GM23338 (cell line): Measurements from ENCODE around the gene FAM219A. TPM values are rescaled to one million over a fixed set of nuclear protein-coding genes. Genes with fewer than 3 reads are reported as not detected.
A peak's percentile ranks its signal among the peaks of the same experiment; 100 is the strongest.

Experiments used
- ATAC-seq: fragments of 200-7000 bp; cut with Tn5 transposase; 3 replicates; pipeline ENCODE4 v1.9.1; 2020
- DNase-seq: peaks from one replicate; pipeline ENCODE4 v3.0.0-alpha.2; 2015; ENCODE audit warnings: low spot score
- H2AFZ ChIP-seq: fragments of 200-600 bp; sonication (generic); 2 replicates; pipeline ENCODE4 v1.8.0; 2016; ENCODE audit warnings: antibody characterized with exemption, mild to moderate bottlenecking, moderate library complexity
- H3F3A ChIP-seq: fragments of 200-600 bp; sonication (generic); replicated peaks from 2 replicates; pipeline ENCODE4 v1.8.0; 2017; ENCODE audit warnings: antibody characterized with exemption, mixed run types, low read depth
- H3K27ac ChIP-seq: fragments of 200-600 bp; sonication (generic); 2 replicates; pipeline ENCODE4 v1.6.1; 2016; ENCODE audit warnings: low read depth
- H3K27me3 ChIP-seq: fragments of 200-600 bp; sonication (generic); 2 replicates; pipeline ENCODE4 v1.8.0; 2016; ENCODE audit warnings: mild to moderate bottlenecking, mixed run types, moderate library complexity; ENCODE audit not compliant: insufficient read depth
- H3K36me3 ChIP-seq: fragments of 200-600 bp; sonication (generic); 2 replicates; pipeline ENCODE4 v1.8.0; 2016; ENCODE audit warnings: mild to moderate bottlenecking; ENCODE audit not compliant: insufficient read depth
- H3K4me1 ChIP-seq: fragments of 200-600 bp; sonication (generic); 2 replicates; pipeline ENCODE4 v1.8.0; 2016; ENCODE audit warnings: mild to moderate bottlenecking, moderate library complexity; ENCODE audit not compliant: insufficient read depth
- H3K4me2 ChIP-seq: fragments of 200-600 bp; sonication (generic); 2 replicates; pipeline ENCODE4 v1.7.1; 2017; ENCODE audit warnings: mixed run types
- H3K4me3 ChIP-seq: fragments of 200-600 bp; sonication (generic); 2 replicates; pipeline ENCODE4 v1.6.1; 2016; ENCODE audit warnings: mixed run types
- H3K79me2 ChIP-seq: fragments of 200-600 bp; sonication (generic); replicated peaks from 2 replicates; pipeline ENCODE4 v1.8.0; 2017; ENCODE audit warnings: mild to moderate bottlenecking; ENCODE audit not compliant: insufficient read depth
- H3K9me2 ChIP-seq: fragments of 200-600 bp; sonication (generic); 2 replicates; pipeline ENCODE4 v1.8.0; 2017; ENCODE audit not compliant: insufficient read depth
- H4K20me1 ChIP-seq: fragments of 200-600 bp; sonication (generic); replicated peaks from 2 replicates; pipeline ENCODE4 v1.8.0; 2017; ENCODE audit warnings: mild to moderate bottlenecking; ENCODE audit not compliant: insufficient read depth
- H3K27ac Mint-ChIP-seq: 2 replicates; pipeline ENCODE4 v1.8.0; 2020; ENCODE audit warnings: inconsistent platforms, mild to moderate bottlenecking, moderate library complexity, mixed read lengths
- H3K27me3 Mint-ChIP-seq: 3 replicates; pipeline ENCODE4 v1.8.0; 2022; ENCODE audit warnings: low read depth, mild to moderate bottlenecking, moderate library complexity, mixed read lengths, inconsistent platforms; ENCODE audit not compliant: insufficient read depth, poor library complexity
- H3K36me3 Mint-ChIP-seq: 3 replicates; pipeline ENCODE4 v1.8.0; 2021; ENCODE audit warnings: low read depth, mild to moderate bottlenecking, inconsistent platforms, moderate library complexity, mixed read lengths
- H3K4me1 Mint-ChIP-seq: 3 replicates; pipeline ENCODE4 v1.8.0; 2020; ENCODE audit warnings: mild to moderate bottlenecking, inconsistent platforms, mixed read lengths
- H3K4me3 Mint-ChIP-seq: 3 replicates; pipeline ENCODE4 v1.8.0; 2021; ENCODE audit warnings: moderate library complexity, mild to moderate bottlenecking, inconsistent platforms, mixed read lengths
- H3K9me3 Mint-ChIP-seq: 3 replicates; pipeline ENCODE4 v1.8.0; 2020; ENCODE audit warnings: moderate library complexity, mild to moderate bottlenecking, inconsistent platforms, mixed read lengths
- CREB1 ChIP-seq: fragments of 250-450 bp; sonication (Bioruptor Pico); IDR thresholded peaks from 2 replicates; pipeline ENCODE4 v1.5.0; 2020; ENCODE audit warnings: low read depth, mild to moderate bottlenecking, moderate library complexity
- EZH2 ChIP-seq: fragments of 200-600 bp; sonication (generic); IDR thresholded peaks from one replicate; pipeline ENCODE4 v1.8.0; 2017; ENCODE audit warnings: antibody characterized with exemption, mild to moderate bottlenecking, low read depth; ENCODE audit not compliant: unreplicated experiment
- EZH2phosphoT487 ChIP-seq: fragments of 200-600 bp; sonication (generic); IDR thresholded peaks from one replicate; pipeline ENCODE4 v1.8.1; 2018; ENCODE audit warnings: antibody characterized with exemption; ENCODE audit not compliant: unreplicated experiment
- NANOG ChIP-seq: IDR thresholded peaks from 2 replicates; pipeline ENCODE4 v1.6.1; 2016; ENCODE audit warnings: antibody characterized with exemption, borderline replicate concordance
- STAT1 ChIP-seq: IDR thresholded peaks from one replicate; pipeline ENCODE4 v1.6.1; 2016; ENCODE audit warnings: antibody characterized with exemption; ENCODE audit not compliant: unreplicated experiment
- ZNF114 ChIP-seq: fragments of 250-450 bp; sonication (Bioruptor Pico); IDR thresholded peaks from 2 replicates; pipeline ENCODE4 v1.5.0; 2020; ENCODE audit warnings: mild to moderate bottlenecking, moderate library complexity
- polyA plus RNA-seq: library from polyadenylated mRNA; unstranded; fragments of >200 nt; fragmentation: Nextera tagmentation; extraction: Ambion mirVana; gene quantifications from 2 replicates; pipeline ENCODE4 v1.2.1, GENCODE V29; 2016
- total RNA-seq: library from RNA; depleted of rRNA; stranded (reverse); fragments of >200 nt; shearing (Covaris generic); gene quantifications from 2 replicates; pipeline ENCODE4 v1.2.3, GENCODE V29; 2014
- TF ChIP-seq, protein P1 (sequence below): IDR thresholded peaks from one replicate; pipeline ENCODE4 v1.6.1; 2018; ENCODE audit warnings: antibody characterized with exemption; ENCODE audit not compliant: unreplicated experiment
- TF ChIP-seq, protein P2 (sequence below), 2 experiments: fragments of 200-600 bp in 1 of 2; sonication (generic) in 1 of 2; conservative IDR thresholded peaks; 2 replicates each; pipeline versions ENCODE4 v1.5.1 to v1.6.1; 2016 to 2017; ENCODE audit warnings: antibody characterized with exemption in 2 of 2, low read depth in 2 of 2, mild to moderate bottlenecking in 2 of 2, moderate library complexity in 1 of 2

The FAM219A gene
- total and polyA plus RNA-seq, 2 experiments from 2014 or later: 3.8 to 7.2 TPM

DNA sequence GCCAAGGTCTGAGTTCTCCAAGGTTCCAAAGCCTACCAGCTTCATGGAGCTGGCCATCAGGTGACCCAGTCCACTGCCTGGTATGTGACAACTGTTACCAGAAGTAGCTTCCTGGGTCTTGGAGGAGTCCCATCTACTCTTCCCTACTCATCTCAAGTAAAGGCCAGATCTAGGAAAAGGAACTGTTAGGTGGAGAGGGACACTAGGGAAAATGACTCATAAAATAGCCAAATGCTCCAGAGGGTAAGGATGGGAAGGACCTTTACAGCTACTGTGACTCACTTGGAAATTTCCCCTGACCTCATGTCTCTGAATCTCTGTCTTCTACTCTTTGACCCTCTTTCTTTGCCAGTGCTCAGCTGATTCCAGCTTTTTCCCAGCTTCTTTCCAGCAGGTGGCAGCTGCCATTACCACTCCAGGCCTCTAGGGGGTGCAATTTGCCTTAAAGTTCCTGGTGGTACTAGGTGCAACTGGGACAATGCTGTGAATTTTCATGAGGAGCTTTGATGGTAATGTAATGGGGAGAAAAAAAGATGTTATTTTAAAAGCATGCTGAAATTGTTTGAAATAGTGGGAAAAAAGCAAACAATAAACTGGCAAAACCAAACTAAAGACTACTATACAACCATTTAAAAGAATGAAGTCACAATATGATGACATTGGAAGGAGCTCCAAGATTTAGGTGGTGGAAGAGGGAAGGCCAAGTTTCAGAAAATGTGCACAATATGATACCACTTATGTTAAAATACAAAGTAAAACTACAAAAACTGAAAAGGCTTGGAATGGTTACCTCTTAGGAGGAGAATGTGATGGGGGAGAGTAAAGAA, 54.6 kb downstream of the FAM219A start:
- H2AFZ ChIP-seq: no peak overlapping the region
- no peak for TF ChIP-seq CREB1 (CRISPR knock-in tag)
- no peak for TF ChIP-seq ZNF114 (CRISPR knock-in tag)
- TF ChIP-seq EZH2: no peak
- TF ChIP-seq, protein P1, sequence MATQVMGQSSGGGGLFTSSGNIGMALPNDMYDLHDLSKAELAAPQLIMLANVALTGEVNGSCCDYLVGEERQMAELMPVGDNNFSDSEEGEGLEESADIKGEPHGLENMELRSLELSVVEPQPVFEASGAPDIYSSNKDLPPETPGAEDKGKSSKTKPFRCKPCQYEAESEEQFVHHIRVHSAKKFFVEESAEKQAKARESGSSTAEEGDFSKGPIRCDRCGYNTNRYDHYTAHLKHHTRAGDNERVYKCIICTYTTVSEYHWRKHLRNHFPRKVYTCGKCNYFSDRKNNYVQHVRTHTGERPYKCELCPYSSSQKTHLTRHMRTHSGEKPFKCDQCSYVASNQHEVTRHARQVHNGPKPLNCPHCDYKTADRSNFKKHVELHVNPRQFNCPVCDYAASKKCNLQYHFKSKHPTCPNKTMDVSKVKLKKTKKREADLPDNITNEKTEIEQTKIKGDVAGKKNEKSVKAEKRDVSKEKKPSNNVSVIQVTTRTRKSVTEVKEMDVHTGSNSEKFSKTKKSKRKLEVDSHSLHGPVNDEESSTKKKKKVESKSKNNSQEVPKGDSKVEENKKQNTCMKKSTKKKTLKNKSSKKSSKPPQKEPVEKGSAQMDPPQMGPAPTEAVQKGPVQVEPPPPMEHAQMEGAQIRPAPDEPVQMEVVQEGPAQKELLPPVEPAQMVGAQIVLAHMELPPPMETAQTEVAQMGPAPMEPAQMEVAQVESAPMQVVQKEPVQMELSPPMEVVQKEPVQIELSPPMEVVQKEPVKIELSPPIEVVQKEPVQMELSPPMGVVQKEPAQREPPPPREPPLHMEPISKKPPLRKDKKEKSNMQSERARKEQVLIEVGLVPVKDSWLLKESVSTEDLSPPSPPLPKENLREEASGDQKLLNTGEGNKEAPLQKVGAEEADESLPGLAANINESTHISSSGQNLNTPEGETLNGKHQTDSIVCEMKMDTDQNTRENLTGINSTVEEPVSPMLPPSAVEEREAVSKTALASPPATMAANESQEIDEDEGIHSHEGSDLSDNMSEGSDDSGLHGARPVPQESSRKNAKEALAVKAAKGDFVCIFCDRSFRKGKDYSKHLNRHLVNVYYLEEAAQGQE: peak; percentile 33
- no peak for TF ChIP-seq EZH2phosphoT487
- TF ChIP-seq, protein P2, sequence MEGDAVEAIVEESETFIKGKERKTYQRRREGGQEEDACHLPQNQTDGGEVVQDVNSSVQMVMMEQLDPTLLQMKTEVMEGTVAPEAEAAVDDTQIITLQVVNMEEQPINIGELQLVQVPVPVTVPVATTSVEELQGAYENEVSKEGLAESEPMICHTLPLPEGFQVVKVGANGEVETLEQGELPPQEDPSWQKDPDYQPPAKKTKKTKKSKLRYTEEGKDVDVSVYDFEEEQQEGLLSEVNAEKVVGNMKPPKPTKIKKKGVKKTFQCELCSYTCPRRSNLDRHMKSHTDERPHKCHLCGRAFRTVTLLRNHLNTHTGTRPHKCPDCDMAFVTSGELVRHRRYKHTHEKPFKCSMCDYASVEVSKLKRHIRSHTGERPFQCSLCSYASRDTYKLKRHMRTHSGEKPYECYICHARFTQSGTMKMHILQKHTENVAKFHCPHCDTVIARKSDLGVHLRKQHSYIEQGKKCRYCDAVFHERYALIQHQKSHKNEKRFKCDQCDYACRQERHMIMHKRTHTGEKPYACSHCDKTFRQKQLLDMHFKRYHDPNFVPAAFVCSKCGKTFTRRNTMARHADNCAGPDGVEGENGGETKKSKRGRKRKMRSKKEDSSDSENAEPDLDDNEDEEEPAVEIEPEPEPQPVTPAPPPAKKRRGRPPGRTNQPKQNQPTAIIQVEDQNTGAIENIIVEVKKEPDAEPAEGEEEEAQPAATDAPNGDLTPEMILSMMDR (conservative IDR thresholded peaks at IDR 0.05; ENCODE audit: low read depth in 2 of 2): peak; percentile 91 to 100
- no peaks in the 10 kb centered on the region for H3K9me3 Mint-ChIP-seq
- H3F3A ChIP-seq: no peaks in the 10 kb centered on the region
- H3K4me3 ChIP-seq: no peak overlapping the region
- H4K20me1 ChIP-seq: no peaks in the 10 kb centered on the region; the same call in 1 of the 2 replicates
- H3K4me1 Mint-ChIP-seq: no peaks in the 10 kb centered on the region
- H3K4me3 Mint-ChIP-seq: no peak overlapping the region
- H3K36me3 ChIP-seq: no peaks in the 10 kb centered on the region
- DNase-seq: peak; percentile 87
- H3K79me2 ChIP-seq: no peaks in the 10 kb centered on the region
- ATAC-seq: peak; percentile 44; the same call in 2 of the 3 replicates
- H3K27me3 ChIP-seq: no peaks in the 10 kb centered on the region
- H3K27me3 Mint-ChIP-seq: peaks cover 3% of the 10 kb centered on the region
- no peak overlapping the region for H3K4me2 ChIP-seq
- no peak overlapping the region for H3K27ac ChIP-seq
- no peaks in the 10 kb centered on the region for H3K36me3 Mint-ChIP-seq
- H3K27ac Mint-ChIP-seq: no peak overlapping the region
- H3K4me1 ChIP-seq: no peaks in the 10 kb centered on the region
- no peaks in the 10 kb centered on the region for H3K9me2 ChIP-seq

DNA sequence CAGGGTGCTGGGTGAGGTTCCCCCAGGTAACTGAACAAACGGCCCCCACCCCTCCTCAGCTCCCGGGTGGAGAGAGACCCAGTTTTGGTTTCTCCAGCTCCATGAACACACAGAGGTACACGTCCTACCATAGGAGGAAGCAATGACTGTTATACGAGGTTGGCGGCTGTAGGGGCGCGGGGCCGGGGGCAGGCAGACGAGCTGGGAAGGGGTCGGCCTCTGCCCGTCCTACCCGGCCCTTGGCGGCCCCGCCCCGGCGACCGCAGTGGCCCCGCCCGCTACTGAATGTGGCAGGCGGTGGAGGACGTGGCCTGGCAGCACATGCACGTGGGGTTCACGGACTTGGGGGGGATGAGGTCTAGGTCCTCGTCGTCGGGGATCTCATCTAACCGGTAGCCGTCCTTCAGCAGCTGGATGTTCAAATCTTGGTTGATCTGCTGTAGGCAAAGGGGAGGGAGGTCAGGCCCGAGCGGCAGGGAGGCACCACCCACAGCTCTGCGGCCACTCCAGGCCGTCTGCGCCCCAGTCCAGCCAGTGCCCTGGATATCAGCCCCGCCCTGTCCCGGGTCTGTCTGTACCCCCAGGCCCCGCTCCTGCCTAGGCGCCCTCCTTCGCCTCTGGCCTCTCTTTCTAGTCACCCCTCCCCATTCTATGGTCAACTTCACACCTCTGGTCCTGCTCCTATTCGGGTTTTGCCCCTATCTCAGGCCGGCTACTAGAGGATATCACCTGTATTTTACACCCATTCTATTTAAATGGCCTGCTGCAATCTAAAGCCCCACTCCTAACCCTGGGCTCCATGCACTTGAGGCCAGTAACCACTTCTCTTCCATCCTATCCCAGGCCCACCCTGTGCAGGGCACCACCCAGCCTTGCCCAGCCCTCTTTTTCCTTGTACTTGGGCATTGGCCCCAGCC, 57.4 kb downstream of the FAM219A start:
- H3K79me2 ChIP-seq: no peaks in the 10 kb centered on the region
- Mint-ChIP-seq H3K27ac (no peak overlapping the region), H3K4me3 (no peak overlapping the region), H3K27me3 (peaks cover 3% of the 10 kb centered on the region), H3K4me1 (no peaks in the 10 kb centered on the region), H3K9me3 (no peaks in the 10 kb centered on the region), H3K36me3 (no peaks in the 10 kb centered on the region)
- no peaks in the 10 kb centered on the region for H4K20me1 ChIP-seq
- ATAC-seq (peak; percentile 67), DNase-seq (peak; percentile 23)
- no peak overlapping the region for H3K4me3 ChIP-seq
- H3K4me1 ChIP-seq: no peaks in the 10 kb centered on the region
- H3F3A ChIP-seq: no peaks in the 10 kb centered on the region
- no peak overlapping the region for H3K4me2 ChIP-seq
- no peaks in the 10 kb centered on the region for H3K27me3 ChIP-seq
- no peak overlapping the region for H2AFZ ChIP-seq
- no peaks in the 10 kb centered on the region for H3K9me2 ChIP-seq
- H3K36me3 ChIP-seq: no peaks in the 10 kb centered on the region
- no peak overlapping the region for H3K27ac ChIP-seq
- TF ChIP-seq CREB1 (CRISPR knock-in tag) (no peak), NANOG (no peak), STAT1 (no peak)
- TF ChIP-seq, protein P1: no peak
- TF ChIP-seq, protein P2 (conservative IDR thresholded peaks at IDR 0.05; ENCODE audit: low read depth in 2 of 2): no peak
